Stimulated activated CD4-positive, alpha-beta T cell treated with anti-CD3 and anti-CD28 coated beads, Interleukin-15, amount 100 ng/mL, for 24 hours (primary cell): Measurements from ENCODE around the gene WBP1.
"Not testable (repeated sequence)": the region's sequence is repeated elsewhere in the genome, so short reads cannot be mapped to it uniquely, and the experiment has no call there.

Source experiments
- DNase-seq: peaks from one replicate; pipeline ENCODE4 v3.0.0-alpha.2; 2020

WBP1 gene

DNA sequence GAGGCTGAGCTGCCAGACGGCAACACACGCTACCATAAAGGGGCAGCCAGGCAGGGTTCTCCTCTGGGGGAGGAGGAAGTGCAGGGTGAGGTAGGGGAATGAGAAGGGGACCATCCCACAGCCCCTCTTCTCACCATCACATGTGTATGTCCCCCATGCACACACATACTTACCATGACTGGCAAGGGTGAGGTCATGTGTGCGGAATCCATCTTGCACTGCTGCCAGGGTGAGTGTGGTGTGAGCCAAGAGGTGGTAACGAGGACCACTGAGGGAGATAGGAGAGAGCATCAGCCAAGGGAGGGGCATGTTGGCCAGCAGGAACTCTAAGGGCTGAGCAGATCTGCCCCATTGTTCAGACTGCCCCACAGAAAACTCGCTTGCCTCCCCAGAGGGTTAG, 29.6 kb upstream of the WBP1 start:
- no peak for DNase-seq

DNA sequence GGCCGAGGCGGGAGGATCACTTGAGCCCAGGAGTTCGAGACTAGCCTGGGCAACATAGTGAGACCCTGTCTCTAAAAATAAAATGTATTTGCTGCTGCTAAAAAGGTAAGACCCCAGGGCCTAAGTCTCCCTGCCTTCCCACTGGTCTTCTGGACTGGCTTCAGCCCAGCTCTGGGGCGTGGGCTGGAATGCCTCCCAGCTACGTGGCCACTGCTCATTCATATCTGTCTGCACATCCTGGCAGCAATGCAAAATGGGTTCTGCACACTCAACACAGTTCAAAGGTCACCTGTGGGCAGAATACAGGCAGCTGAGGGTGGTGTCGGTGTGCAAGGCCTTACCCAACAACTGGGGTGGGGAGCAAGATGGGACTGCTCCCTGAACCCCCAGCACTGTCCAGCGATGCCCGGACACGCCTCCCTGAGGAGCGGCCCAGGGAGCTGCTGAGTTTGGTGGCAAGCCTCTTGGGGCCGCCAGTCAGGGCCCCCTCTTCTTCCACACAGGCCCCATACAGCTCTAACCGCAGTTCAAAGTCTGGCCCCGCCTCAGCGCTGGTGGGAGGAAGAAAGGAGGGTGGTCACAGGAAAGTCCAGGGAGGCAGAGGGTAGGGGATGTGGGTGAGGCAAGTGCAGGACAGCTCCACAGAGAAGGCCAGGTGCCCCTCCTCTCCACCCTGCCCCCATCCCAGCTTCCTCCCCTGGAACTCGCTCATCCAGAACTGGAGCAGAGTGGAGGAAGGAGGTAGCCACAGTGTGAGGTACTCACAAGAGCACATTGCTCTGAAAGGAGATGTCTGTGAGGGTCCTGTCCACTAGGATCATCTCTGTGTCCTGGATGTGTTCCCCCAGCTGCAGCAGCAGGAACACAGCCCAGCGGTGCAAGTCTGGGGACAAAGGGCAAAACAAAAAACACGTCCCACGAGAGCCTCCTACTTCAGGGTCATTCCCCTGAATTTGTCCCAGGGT, 28.5 kb upstream of the WBP1 start:
- DNase-seq, result no peak

DNA sequence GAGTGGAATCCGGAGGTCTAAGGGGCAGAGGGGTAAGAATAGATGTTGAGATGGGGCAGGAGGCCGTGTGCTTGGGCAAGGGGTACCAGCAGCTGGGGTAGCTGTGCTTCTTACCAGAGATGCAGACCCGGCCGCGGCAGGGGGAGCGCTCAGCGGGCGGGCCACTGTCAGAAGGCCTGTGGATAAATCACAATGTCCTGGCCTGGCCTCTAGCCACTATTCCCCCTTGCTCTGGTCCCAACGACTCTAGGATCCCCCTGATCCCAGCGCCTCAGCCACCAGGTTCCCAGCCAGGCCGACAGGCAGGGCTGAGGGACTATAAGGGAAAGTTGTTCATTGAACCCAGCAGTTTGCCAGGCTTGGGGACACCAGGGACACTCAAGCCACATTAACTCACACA, 27.7 kb upstream of the WBP1 start:
- DNase-seq, result no peak

DNA sequence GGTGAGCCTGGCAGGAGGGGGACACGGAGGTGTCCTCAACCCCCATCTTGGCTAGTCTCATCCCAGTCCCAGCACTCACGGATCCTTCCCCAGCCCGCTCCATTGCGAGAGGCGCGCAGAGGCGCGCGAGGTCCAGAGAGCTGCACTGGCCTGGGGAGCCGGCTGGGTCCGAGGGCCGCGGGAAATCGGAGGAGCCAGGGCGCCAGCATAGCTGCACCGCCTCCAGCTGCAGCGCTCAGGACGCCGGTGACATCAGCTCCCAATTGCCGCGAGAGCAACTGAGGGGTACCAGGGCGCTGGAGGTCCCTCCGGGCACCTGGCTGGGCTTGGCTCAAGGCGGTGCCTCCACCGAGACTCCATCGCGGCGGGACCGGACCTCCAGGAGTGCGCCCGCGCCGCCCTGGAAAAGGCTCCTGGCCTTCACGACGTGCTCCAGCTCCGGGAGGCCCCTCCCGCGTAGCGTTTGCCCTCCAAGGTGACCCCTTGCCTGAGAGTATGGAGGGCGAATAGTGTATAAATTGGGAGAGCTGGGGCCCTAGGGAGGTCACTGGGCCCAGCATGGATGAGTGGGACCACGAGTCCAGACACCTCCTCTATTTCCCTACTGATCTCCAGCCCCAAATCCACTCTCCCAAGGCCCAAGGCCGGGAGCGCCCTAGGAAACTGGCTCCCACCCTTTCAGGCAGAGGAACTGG, 22.0 kb upstream of the WBP1 start:
- DNase-seq, result no peak

DNA sequence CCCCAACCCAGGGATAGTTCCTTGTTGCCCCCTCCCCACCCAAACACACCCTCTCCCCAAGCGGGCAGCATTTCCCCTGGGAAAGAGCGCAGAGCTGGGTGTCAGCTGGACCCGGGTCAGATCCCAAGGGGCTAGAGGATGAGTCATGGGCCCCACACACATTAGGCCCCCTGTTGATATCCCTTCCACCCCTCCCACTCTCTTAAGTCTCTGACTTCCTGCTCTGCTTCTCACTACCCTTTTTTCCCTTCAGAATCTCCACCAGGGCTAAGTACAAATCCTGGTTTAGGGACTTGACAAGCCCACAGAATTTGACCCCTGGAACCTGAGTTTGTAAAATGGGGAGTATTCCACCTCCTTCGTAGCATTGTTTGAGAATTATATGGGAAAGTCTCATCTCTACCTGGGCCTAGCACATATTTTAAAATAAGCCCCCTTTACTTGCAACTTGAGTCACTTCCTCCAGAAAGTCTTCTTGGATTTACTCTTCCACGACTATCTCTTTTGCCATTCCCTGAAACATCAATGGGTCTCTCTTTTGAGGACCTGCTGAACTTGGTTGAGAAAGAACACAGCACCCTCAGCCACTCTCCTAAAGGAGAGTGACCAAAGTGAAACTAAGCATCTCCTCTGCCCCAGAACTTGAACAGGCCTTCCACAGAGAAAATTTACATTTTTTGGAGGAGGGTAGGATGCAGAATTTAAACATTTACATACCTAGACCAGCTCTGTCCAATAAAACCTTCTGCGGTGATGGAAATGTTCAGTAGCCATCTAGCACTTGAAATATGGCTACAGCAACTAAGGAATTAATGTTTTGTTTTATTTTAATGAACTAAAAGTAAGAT, 21.2 kb upstream of the WBP1 start:
- DNase-seq, result no peak

DNA sequence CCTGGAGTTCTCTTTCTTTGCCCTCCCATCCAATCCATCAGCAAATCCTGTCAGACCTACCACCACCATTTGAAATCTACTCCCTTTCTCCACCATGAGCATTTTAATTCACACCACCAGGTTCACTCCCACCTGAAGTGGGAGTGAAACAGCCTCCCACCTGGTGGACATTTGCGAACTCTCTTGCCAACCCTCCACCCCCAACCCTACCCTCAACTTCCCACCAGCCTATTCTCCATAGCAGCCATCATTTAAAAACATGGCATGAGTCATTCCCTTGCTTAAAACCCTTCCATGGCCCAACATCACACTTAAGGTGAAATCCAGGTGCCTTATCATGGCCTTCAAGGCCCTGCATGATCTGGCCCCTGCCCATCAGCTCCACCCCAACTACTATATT, 20.0 kb upstream of the WBP1 start:
- no peak for DNase-seq

DNA sequence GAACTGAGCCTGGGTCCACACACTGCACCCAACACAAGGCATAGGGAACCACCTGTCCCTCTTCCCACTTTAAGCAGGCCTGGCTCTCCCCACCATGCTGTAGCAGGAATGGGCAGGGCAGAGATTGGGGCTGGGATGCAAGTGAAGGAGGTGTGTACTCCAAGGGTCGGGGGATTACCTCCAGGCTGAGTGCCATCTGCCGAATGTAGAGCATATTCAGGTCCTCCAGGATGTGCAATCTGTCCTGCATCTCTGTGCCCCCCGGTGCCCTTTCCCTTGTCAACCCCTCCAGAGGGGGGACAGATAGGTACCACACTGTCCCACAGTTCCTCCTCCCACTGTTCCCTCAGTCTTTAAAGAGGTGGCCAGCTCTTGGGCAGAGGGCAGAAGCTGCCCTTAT, 18.9 kb upstream of the WBP1 start:
- DNase-seq, result no peak

DNA sequence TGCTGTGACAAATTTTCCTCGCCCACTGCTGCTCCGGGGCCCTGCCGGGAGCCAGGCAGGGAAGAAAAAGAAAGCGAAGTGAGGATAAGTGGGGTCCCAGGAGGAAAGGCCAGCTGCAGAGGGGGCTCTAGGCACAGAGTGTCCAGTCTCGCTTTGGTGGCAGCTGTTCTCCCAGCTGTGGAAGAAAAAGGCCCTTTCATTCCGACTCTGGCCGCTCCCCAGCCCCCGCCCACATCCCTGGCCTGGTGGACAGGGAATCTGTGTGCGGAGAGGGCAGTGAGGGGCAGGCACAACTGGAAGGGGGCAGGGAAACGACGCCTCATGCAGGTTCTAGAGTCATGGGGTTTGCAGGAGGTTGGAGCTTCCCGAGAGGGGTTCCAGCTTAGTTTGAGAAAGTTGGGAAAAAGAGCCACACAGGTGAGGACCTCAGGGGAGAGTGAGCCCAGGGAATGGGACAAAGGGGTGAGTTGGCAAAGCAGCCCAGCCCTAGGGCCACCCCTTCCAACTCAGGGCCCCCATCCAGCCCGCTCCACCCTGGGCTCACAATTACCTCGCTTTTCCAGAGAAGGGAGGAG, 18.3 kb upstream of the WBP1 start:
- DNase-seq, result no peak

DNA sequence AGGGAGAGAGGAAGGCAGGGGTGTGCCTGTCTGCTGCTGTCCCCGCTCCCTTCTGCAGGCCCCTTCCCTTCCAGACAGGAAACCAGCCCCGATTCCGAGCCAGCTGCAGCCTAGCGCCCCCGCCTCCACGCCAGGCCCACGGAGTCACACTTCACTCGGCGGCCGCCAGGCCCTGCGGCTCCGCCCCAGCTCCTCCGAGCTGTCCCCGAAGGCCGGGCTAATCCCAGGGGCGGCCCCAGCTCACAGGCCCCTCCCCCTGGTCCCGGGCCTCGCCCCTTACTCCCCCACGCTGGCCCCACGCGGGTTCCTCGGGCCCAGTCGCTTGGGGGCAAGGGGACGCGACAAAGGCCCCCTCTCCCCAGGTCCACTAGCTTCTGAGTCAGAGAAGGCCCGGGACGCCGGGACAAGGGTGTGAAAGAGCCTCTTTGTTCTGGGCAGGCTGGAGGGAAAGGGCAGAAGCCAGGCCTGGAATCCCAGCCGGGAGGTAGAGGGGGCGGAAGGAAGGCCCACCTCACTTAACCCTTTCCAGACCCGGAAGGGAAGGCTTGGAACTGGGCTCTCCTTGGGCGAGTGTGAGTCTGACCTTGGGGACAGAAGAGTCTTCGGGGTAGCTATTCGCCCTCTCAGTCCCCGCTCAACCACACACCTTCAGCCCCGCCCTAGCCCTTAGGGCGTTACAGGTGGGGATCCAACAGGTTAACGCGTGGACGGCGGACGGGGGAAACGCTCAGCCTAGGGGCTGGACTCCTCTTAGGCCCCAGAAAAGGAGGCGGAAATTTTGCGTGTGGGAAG, 17.7 kb upstream of the WBP1 start:
- peak; percentile 76 for DNase-seq

DNA sequence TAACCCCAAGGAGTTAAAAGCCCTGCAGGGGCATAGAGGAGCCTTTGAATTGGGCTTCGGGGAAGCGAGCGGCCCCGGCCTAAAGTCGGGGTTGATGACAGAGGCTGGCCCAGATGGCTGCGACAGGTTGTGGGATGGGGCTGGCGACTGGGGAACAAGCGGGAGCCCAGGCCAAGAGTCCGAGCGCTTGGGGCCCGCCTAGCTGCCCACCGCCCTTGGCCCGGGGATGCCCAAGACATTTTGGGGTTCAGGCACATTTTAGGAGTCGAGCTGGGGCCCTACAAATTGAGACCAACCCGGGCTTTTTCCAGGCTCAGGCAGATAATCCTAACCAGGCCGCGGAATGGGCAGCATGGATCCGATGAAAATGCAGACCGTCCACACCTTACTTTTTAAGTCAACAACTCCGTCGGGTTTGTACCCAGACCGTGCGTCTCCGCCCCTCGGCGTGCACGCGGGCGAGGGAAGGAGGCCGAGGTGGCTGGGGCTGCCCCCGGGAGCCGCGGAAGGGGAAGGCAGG, 17.0 kb upstream of the WBP1 start:
- DNase-seq, result no peak

DNA sequence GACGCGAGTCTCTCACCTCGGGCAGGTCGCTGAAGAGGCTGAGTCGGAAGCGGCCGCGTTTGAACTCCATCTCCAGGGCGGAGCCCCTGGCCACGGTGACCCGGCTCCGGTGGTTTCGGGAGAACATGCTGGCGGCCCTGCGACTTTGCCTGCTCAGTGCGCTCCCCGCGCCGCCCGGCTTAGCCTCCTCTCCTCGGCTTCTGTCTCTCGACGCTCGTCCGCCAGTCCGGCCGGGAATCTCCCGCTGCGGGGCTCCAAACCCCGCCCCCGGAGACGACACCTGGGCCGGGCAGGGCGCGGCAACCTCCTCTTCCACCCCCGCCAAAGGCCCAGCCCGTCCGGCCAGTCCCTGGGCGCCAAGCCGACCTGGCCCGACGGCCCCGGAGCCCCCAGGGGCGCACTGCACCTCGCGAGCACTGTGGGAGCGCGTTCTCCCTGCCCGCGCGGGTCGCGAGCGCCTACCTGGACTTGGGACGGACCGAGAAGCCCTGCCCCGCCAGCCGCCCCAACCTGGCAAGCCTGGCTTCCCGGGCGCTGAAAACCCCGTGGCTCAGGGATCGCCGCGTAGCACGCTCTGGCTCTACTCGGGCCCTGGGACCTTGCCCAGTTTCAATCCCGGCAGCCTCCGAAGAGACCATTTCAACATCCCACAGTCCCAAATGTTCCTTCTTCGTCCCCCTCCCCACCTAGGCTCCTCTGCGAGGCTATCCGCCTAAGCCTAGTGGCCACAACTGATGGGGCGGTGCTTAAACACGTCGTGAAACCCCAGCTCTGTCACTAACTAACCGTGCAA, 16.4 kb upstream of the WBP1 start, which contains the start of gene RTKN:
TSS of gene RTKN (minus strand) at position 248 of the 793 bp plus-strand sequence. CDS start at position 127, 121 bp downstream.
- DNase-seq, result peak; percentile 51

DNA sequence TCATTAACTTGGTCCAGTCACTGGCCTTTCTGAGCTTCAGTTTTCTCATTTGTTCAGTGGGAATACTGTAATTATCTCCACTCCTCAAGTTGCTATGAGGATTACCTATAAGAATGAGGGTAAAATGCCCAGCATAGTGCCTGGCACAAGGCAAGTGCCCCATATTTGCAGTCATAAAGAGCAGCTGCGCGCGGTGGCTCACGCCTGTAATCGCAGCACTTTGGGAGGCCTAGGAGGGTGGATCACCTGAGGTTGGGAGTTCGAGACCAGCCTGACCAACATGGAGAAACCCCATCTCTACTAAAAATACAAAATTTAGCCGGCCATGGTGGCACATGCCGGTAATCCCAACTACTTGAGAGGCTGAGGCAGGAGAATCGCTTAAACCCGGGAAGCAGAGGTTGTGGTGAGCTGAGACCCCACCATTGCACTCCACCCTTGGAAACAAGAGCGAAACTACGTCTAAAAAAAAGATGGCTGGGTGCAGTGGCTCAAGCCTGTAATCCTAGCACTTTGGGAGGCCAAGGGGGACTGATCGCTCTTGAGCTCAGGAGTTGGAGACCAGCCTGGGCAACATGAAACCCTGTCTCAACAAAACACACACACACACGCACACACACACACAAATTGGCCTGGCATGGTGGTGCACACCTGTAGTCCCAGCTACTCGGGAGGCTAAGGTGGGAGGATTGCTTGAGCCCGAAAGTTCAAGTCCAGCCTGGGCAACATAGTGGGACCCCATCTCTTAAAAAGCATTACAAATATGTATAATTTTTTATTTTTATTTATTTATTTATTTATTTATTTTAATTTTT, 15.5 kb upstream of the WBP1 start:
- not testable (repeated sequence) for DNase-seq

DNA sequence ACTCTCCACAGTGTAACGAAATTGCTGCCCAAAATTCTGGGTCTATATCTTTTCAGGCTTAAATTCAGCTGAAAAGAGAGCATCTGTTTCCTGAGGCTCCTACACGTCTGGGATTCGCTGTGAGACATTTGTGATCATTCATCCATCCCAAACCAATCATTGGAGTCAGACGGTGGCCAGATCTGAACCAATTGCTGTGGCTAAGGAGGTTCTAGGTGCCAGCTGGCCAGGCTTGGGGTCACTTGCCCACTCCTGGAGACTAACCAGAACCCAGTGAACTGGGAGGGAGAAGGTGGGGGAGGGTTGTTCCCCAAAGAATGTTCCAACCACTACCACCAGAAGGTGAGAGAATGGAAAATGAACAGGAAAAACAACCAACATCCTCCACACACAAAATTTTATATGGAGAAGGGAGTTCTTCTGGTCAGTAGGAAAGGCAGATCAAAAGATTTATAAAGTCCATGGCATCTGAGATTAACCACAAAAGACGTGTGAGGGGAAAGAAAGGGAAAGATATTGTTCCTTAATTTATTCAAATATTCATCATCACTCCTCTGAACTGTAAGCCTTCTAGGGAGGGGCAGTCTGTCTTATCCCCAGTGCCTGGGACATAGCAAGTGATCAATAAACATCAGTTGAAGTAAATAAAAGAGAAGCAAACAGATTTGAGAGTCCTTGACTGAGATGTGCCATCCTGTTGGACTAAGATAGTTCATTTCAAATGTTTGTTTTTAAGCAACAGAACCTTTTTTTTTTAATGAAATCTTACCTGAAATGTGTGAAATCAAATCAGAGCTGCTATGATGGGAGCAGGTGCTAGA, 13.5 kb upstream of the WBP1 start:
- DNase-seq, result no peak

DNA sequence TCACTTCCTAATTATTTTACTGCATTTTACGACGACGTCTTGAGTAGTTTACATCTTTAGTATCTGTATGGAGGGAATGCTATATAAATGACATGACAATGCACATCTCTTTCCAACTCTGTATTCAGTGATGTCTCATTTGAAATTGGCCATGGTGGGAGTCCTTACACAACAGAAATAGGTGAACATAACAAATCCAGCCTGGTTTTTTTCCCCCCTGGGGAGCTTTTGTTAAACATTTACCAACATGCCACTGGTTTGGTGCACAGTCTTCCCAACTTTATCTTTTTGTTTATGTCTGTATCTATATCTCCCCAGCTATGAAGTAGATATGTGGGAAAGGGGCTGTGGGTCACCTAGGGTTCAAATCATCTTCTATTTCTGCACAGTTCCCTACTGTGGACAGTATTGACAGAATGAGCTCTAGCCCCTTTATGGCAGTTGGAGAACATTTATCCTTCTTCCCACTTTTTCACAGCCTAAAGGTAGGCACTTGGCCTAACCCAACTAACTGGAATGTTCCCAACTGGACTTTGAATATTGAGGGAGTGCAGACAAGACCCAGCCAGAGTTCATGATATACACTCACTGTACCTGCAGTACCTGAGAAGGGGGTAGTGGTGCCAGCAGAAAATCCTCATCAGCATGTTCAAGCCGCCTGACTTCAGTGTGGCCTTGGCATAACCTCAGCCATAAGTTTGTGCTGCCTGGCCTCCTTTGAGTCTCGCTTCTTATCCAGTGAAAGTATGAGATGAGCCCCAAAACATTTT, 10.8 kb upstream of the WBP1 start:
- no peak for DNase-seq

DNA sequence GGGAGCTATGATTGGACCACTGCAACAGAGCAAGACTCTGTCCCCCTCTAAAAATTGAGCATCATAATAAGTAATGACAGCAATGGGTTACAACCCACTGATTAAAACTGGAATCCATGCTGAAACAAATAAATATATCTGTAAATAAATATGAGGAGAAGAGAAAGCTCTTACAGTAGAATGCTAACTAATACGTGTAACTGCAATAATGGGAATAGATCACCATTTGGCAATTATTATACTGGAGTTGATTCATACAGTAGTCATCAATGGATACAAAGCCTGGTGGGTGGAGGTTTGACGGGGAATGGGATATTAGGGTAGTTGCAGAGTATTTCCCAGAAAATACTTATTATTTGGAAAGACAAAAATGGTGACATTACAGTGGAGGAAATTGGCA, 9.5 kb upstream of the WBP1 start:
- DNase-seq, result no peak

DNA sequence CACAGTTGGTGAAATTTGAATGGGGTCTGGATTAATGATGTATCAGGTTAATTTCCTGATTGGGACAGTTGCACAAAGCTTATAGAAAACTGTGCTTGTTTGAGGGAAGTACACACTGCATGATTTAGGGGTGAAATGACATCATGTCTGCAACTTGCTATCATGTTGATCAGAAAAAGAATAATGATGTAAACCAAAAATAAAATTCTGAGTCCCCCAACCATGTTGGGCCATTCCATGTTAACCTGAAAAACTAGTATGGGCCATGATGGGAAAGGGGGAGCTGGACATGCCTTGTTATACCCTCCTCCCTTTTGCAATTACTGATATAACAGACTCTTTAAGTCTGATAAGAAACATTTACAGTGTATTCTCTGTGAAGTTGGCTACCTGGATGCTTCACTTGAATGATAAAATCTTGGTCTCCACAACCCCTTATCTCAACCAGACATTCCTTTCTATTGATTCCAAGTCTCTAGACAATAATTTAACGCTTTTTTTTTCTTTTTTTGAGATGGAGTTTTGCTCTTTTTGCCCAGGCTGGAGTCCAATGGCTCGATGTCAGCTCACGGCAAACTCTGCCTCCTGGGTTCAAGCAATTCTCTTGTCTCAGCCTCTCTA, 7.6 kb upstream of the WBP1 start:
- DNase-seq, result no peak

DNA sequence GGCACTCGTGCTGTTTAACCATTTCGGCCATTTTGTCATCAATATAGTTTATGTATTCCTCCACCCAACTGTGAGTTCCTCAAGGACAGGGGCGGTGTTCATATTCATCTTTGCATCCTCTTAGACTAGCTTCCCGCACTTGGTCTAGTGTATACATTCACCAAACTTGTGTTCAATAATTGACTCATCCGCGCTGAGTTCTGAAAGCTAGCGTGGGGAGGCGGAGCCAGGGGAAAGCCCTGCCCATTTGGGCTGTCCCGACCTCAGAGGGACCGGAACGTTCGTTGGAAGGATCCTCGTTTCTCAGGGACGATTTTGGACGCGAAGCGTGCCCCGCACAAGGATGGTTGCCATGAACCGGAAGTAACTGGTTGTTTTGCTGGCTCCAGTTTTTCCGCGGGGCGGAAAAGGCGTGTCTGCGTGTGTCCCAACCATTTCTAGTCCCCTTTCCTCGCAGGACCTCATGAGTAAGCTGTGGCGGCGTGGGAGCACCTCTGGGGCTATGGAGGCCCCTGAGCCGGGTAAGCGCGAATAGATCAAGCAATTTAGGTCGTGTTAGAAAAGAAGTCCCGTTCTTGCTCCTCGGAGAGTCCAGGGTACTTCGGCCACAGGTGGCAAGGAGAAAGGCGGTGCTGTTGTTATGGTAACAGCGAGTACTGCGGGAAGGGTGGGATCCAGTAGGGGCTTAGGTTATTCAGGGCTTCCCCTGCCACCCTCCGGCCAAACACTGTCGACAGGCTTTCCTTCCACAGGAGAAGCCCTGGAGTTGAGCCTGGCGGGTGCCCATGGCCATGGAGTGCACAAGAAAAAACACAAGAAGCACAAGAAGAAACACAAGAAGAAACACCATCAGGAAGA, 3.4 kb upstream of the WBP1 start, which contains the start of gene INO80B:
TSS of gene INO80B (plus strand) at position 434 of the 858 bp plus-strand sequence. CDS start at position 464, 30 bp downstream.
- peak; percentile 97 for DNase-seq
